ENCODE measurements around the gene NGRN. TPM values are rescaled to one million over a fixed set of nuclear protein-coding genes. Genes with fewer than 3 reads are reported as not detected.
"Not testable (repeated sequence)": the region's sequence is repeated elsewhere in the genome, so short reads cannot be mapped to it uniquely, and the experiment has no call there.

The NGRN gene
- total RNA-seq, 2 donors from 2014 or later: 115 to 131 TPM

GRCh38 chr15:90301707-90302300, 36.3 kb downstream of the NGRN start:
- DNase-seq: no peak
- intact Hi-C loops (cut with DNase I): no loop called here

GRCh38 chr15:90305355-90305754, 39.9 kb downstream of the NGRN start:
- DNase-seq; intact Hi-C loops (cut with DNase I); ATAC-seq: not testable (repeated sequence)

More at GRCh38 chr15:90301707-90302300, 36.3 kb downstream of the NGRN start:
- peak; percentile 20 to 67 for ATAC-seq

- intact Hi-C loops (cut with DNase I): no loop called here
- no peak for DNase-seq
- ATAC-seq: no peak
Observed at GRCh38 chr15:90305932-90306331, 40.5 kb downstream of the NGRN start.

DNA sequence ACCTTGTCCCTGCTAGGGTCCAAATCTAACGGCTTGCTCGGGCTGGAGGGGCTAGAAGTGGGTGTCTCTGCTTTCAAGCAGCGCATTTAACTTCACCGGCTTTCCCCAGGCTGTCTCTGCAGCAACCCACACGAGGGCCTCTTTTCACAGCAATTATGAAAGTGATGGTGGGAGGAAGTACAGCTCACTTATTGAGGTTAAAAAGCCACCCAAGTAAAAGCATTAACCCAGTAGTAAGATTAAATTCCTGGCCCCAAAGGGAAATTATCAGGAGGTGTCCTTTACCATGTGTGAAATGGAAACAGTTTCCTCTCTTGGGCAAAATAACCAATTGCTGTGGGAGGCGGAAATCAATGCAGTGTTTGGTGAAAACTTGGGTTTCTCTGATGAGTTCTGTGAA, 41.1 kb downstream of the NGRN start:
- DNase-seq (no peak), ATAC-seq (no peak)
- intact Hi-C loops (cut with DNase I): no loop called here

DNA sequence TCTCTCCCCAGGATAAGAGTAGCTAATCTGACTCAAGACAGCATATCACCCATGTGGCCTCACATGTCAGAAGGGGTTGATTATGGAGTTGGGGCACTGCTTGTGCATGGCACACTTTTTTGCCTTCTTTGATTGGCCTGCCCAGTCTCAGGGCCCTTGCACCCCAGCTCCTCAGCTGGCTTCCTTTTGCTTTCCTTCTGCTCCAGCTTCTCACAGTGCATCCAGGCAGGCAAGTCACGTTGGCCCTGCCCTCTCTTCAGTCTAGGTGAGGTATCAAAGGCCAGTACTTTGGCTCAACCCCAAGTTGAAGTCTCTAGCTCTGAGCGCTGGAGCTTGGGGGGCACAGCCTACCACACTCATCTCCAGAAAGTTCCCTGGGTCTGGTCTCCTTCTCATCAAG, 42.2 kb downstream of the NGRN start:
- no peak for ATAC-seq
- no peak for DNase-seq
- intact Hi-C loops (cut with DNase I): no loop called here

- no peak for ATAC-seq
- no peak for DNase-seq
- intact Hi-C loops (cut with DNase I): no loop called here
Observed at GRCh38 chr15:90309020-90309419, 43.5 kb downstream of the NGRN start.

- intact Hi-C loops (cut with DNase I): no loop called here
- DNase-seq (peak; percentile 82), ATAC-seq (peak; percentile 89 to 91)
Observed at GRCh38 chr15:90315278-90315982, 50.0 kb downstream of the NGRN start.

- ATAC-seq (no peak), DNase-seq (no peak)
- intact Hi-C loops (cut with DNase I): no loop called here
Observed at GRCh38 chr15:90316139-90316538, 50.7 kb downstream of the NGRN start.

- intact Hi-C loops (cut with DNase I): no loop called here
- ATAC-seq: no peak
- DNase-seq: no peak
Observed at GRCh38 chr15:90318591-90318990, 53.1 kb downstream of the NGRN start.

DNA sequence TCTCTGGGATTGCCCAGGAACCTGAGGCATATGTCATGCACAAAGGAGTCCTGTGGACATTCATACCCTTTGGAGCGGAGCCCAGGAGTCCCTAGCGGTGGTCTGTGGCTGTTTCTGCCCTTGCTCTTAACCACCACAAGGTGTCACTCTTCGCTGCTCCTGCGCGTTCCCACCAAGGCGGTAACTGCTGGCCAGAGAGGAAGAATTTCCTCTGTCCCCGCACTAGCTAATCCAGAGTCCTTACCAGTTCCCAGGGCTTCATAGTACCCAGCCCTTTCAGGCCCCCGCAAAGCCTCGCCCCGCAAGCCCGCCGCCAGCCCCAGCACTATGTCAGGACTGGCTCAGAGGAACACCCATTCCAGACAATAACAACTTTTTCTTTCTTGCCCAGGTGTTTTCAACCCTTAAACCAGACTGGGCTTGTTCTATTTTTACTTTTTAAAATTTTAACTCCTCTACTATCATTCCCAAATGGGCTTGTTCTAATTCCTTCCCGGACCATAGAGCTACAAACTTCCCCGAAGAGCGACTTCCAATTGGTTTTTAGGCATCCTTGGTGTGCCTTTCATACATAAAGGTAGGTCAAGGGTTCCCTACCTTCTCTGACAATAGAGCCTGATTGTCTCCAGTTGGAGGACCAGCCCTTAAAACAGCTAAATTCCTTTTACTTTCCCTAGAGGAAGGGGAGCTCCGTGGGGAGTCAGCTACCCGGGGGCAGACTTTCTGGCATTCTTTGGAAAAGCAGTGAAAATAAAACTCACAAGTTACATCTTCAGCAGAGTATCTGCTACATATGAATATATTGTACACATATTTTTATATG, 54.8 kb downstream of the NGRN start:
- ATAC-seq (peak; percentile 85 to 89), DNase-seq (peak; percentile 87)
- intact Hi-C loops (cut with DNase I): loop anchor here (1.0 to 10.0 kb wide), 3 partner anchors 162 to 295 kb away; no protein-coding TSS in a partner anchor

GRCh38 chr15:90320885-90321278, 55.4 kb downstream of the NGRN start:
- intact Hi-C loops (cut with DNase I): loop anchor here (1.0 to 10.0 kb wide), 3 partner anchors 161 to 294 kb away; no protein-coding TSS in a partner anchor
- DNase-seq (no peak), ATAC-seq (no peak)

Other genes starting within 250 kb of the NGRN start
- gene IDH2, start 163.2 kb upstream of the NGRN start, total RNA-seq: 100 to 1,000 TPM; 242 to 257 TPM
- gene SEMA4B, start 64.3 kb upstream of the NGRN start, total RNA-seq: 10 to 100 TPM; 26.2 to 41.2 TPM
- gene CIB1, start 31.7 kb upstream of the NGRN start, total RNA-seq: 10 to 100 TPM; 53.2 to 55.0 TPM
- 10 to 100 TPM in 1 of 2 donors, 1 to 10 TPM in 1; 9.4 to 11.9 TPM for gene GDPGP1, start 31.5 kb upstream of the NGRN start, total RNA-seq
- not detected for gene TTLL13, start 16.1 kb upstream of the NGRN start, total RNA-seq
- gene ZNF774, start 86.6 kb downstream of the NGRN start, total RNA-seq: 1 to 10 TPM; 3.6 to 3.7 TPM
- gene IQGAP1, start 122.6 kb downstream of the NGRN start, total RNA-seq: 10 to 100 TPM; 70.4 to 79.2 TPM